Right atrium auricular region (tissue), 2 donors: ENCODE data around the gene GSTT4. TPM values are rescaled to one million over a fixed set of nuclear protein-coding genes. Genes with fewer than 3 reads are reported as not detected.

Experiments used
- DNase-seq: peaks from one replicate; pipeline ENCODE4 v3.0.0-alpha.2; 2019; ENCODE audit warnings: low spot score
- H3K27ac ChIP-seq, 2 donors: fragments of 200-600 bp; sonication (generic); 1 replicate in 1 of 2; 2 replicates in 1 of 2; pipeline ENCODE4 v1.5.1; 2016 to 2019
- H3K27me3 ChIP-seq, 2 donors: fragments of 200-600 bp; sonication (generic); one replicate each; pipeline versions ENCODE4 v1.5.1 to v1.6.0; 2017 to 2019
- H3K36me3 ChIP-seq: fragments of 200-600 bp; sonication (generic); one replicate; pipeline ENCODE4 v1.5.1; 2016
- H3K4me1 ChIP-seq, 2 donors: fragments of 200-600 bp; sonication (generic); one replicate each; pipeline versions ENCODE4 v1.5.1 to v1.6.0; 2017 to 2019
- H3K4me3 ChIP-seq, 2 donors: fragments of 200-600 bp; sonication (generic); 1 replicate in 1 of 2; 2 replicates in 1 of 2; pipeline ENCODE4 v1.5.1; 2017 to 2019; ENCODE audit warnings: mild to moderate bottlenecking in 1 of 2, moderate library complexity in 1 of 2
- H3K9me3 ChIP-seq, 2 donors: fragments of 200-600 bp; sonication (generic); one replicate each; pipeline ENCODE4 v1.5.1; 2019
- total RNA-seq, 2 donors: library from RNA; depleted of rRNA; stranded (reverse); fragments of >200 nt; gene quantifications; one replicate each; pipeline ENCODE4 v1.1.0, GENCODE V29; 2016
- TF ChIP-seq, protein P1 (sequence below), 2 donors: fragments of 200-600 bp; sonication (generic); IDR thresholded peaks; one replicate each; pipeline ENCODE4 v1.5.1; 2019; ENCODE audit warnings: antibody characterized with exemption in 2 of 2

GSTT4 gene
- total RNA-seq, 2 donors from 2014 or later = not detected

DNA sequence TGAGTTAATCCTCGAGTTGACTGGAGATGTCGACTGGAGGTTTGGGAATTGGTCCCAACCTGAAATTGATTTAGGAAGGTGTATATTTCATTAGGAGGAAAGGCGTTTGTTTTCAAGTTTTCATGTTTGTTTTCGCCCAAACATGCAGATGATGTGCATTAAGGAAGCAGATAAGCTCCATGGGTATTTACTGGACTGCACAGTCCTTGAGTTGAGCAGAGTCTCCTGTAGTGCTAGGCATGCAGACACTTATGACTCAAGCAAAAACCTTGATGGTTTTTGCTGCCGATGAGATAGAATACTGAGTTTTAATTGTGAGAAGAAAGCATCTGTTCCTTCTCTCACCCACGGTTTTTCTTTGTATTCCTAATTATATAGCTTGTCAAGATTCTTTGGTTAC lies 33.8 kb upstream of the GSTT4 start:
- Histone ChIP-seq H3K4me1 (no peaks in the 10 kb centered on the region), H3K27me3 (no peaks in the 10 kb centered on the region), H3K36me3 (peaks cover 63% of the 10 kb centered on the region), H3K27ac (no peak overlapping the region), H3K4me3 (no peak overlapping the region), H3K9me3 (no peaks in the 10 kb centered on the region)
- TF ChIP-seq, protein P1, sequence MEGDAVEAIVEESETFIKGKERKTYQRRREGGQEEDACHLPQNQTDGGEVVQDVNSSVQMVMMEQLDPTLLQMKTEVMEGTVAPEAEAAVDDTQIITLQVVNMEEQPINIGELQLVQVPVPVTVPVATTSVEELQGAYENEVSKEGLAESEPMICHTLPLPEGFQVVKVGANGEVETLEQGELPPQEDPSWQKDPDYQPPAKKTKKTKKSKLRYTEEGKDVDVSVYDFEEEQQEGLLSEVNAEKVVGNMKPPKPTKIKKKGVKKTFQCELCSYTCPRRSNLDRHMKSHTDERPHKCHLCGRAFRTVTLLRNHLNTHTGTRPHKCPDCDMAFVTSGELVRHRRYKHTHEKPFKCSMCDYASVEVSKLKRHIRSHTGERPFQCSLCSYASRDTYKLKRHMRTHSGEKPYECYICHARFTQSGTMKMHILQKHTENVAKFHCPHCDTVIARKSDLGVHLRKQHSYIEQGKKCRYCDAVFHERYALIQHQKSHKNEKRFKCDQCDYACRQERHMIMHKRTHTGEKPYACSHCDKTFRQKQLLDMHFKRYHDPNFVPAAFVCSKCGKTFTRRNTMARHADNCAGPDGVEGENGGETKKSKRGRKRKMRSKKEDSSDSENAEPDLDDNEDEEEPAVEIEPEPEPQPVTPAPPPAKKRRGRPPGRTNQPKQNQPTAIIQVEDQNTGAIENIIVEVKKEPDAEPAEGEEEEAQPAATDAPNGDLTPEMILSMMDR (IDR thresholded peaks at IDR 0.05) = no peak
- DNase-seq = no peak

DNA sequence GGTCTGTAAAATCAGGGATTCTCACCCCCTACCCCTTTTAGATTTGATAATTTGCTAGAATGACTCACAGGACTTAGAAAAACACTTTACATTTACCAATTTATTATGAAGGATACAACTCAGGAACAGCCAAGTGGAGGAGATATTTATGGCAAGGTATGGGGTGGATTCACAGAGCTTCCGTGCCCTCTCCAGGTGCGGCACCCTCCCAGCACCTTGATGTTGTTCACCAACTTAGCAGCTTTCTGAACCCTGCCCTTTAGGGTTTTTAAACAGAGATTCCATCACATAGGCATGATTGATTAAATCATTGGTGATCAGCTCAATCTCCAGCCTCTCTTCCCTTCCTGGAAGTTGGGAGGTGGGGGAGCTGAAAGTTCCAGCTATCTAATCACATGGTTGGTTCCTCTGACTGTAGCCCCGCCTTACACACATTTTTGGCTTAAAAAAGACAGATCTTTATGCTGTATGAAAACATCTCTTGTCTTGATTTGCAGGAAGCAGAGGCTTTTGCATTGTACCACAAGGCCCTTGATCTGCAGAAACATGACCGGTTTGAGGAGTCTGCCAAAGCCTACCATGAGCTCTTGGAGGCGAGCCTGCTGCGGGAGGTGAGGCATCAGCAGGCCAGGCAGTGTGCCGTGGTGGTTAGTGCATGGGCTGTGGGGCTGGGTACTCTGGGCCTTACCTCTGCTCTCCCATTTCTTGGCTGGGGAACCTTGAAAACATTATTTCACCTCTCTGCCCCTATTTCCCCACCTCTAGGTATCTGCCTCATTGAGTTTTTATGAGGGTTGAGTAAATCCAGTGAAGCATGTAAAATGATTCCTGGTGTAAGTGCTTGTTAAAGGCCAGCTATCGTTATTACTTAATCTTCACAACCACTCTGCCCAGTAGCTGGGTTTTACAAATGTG lies 32.9 kb upstream of the GSTT4 start:
- Histone ChIP-seq H3K9me3 (no peaks in the 10 kb centered on the region), H3K27me3 (no peaks in the 10 kb centered on the region), H3K27ac (no peak overlapping the region), H3K4me3 (no peak overlapping the region), H3K4me1 (no peaks in the 10 kb centered on the region), H3K36me3 (peaks cover 63% of the 10 kb centered on the region)
- TF ChIP-seq, protein P1 (IDR thresholded peaks at IDR 0.05) = no peak
- no peak for DNase-seq

DNA sequence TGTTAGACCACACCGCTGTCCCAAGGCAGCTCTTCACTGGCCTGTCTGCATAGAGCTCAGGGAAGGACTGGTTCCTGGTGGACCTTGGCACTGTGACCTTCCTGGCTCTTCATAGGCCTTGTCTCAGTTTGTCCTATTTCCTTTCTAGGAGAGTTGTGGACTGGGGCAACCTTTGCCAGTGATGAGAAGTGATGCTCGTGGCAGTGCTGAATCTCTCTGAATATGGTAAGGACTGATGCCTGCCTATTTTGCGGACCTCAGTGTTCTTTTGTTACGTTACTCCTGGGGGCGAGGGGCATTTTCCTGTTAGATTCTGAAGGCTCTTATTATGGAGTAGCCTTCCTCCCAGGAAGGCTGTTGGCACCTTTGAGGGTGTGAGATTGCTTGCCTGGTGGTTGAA lies 30.0 kb upstream of the GSTT4 start:
- no peak for DNase-seq

DNA sequence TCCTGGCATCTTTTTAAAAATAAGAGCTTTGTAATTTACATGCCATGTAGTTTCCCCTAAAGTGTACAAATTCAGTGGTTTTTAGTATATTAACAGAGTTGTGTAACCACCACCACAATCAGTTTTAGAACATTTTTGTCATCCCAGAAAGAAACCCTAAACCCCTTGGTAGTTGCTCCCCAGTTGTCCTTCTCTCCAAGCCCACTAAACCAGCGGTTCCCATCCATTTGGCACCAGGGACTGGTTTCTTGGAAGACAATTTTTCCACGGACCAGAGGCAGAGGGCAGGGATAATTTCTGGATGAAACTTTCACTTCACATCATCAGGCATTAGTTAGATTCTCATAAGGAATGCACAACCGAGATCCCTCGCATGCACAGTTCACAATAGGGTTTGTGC lies 28.5 kb upstream of the GSTT4 start:
- no peak overlapping the region for H3K27ac ChIP-seq
- H3K27me3 ChIP-seq = no peaks in the 10 kb centered on the region
- peaks cover 28% of the 10 kb centered on the region for H3K36me3 ChIP-seq

More for the DNA sequence above, 30.0 kb upstream of the GSTT4 start:
- no peaks in the 10 kb centered on the region for H3K27me3 ChIP-seq
- no peak overlapping the region for H3K27ac ChIP-seq
- TF ChIP-seq, protein P1 (IDR thresholded peaks at IDR 0.05) = no peak
- H3K36me3 ChIP-seq = peaks cover 44% of the 10 kb centered on the region
- no peaks in the 10 kb centered on the region for H3K9me3 ChIP-seq
- no peaks in the 10 kb centered on the region for H3K4me1 ChIP-seq
- H3K4me3 ChIP-seq = no peak overlapping the region

DNA sequence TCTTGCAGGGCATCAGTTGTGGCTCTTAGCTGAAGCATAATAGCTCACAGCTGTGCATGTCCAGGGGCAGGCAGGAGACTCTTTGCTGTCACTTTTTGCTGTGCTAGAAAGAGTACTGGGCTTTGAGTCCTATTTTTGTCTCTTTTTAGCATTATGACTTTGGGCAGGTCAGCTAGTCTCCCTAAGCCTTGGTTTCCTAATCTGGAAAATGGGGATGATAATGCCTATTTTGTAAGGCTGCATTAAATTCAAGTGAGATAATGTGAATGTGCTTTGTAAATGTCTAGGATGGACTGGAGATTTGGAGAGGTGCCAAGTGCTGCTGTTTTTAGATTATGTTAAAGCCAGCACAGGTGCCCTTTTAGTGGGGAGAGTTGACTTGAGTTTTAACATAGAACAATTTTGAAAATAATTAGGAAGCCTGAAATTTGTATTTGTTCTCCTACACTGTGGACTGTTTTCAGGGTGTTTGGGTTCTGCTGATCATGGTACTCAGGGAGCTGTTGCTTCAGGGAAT lies 25.0 kb upstream of the GSTT4 start:
- Histone ChIP-seq H3K27ac (no peak overlapping the region), H3K4me1 (peaks cover 0 to 4% of the 10 kb centered on the region in 2 donors), H3K36me3 (no peaks in the 10 kb centered on the region), H3K4me3 (no peak overlapping the region), H3K9me3 (no peaks in the 10 kb centered on the region), H3K27me3 (no peaks in the 10 kb centered on the region)
- TF ChIP-seq, protein P1 (IDR thresholded peaks at IDR 0.05) = no peak
- DNase-seq = no peak

More for the DNA sequence above, 28.5 kb upstream of the GSTT4 start:
- H3K9me3 ChIP-seq = no peaks in the 10 kb centered on the region
- H3K4me3 ChIP-seq = no peak overlapping the region
- DNase-seq = no peak
- TF ChIP-seq, protein P1 (IDR thresholded peaks at IDR 0.05) = no peak
- no peaks in the 10 kb centered on the region for H3K4me1 ChIP-seq
